Measurements from ENCODE around the gene ERVV-1. TPM values are rescaled to one million over a fixed set of nuclear protein-coding genes. Genes with fewer than 3 reads are reported as not detected.
A peak's percentile ranks its signal among the peaks of the same experiment; 100 is the strongest.

ERVV-1 gene
- total and polyA plus RNA-seq, 2 experiments from 2014 or later = 0.62 TPM; not detected in 1

DNA sequence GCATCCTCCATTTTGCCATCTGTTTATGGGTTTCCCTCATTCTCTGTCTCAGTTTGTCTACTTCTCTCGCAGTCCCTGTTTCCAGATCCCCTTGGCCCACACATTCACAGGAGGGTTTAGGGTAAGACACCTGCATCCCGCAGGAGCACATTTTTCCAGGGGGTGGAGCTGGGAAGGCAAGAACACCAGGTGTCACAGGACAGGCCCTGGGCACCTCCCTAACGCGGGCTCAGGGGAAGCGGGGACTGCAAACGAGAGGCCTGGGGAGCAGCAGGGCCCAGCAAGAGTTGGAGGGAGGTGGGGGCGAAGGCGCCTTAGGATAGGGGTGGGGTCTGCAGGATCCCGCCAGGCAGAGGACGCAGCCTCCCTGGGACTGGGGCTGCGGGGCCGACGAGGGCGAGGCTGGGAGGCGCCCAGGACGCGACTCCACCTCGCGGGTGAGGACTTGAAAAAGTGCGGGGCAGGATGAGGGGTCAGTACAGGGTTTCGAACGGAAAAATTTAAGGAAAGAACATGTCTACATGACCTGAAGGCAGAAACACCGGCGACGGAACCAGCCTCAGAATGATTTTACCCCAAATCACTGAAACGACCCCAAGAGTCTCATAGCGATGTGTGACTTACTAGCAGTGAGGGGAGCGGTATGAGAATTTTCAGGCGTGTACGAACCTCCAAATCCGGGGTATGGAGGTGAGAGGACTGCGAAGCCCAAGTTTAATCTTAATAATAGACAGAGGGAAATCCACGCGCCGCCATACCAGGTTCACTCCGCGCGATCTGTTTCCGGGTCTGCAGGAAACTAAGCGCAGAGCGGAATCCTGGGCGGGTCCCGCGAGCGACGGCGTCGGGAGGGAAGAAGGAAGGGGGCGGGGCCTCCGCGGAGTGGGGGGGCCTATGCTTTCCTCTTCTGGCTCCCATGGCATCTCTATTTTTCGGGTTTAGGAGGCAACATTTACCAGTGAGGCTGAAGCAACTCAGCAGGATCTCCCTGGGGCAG is 23.7 kb downstream of the ERVV-1 start:
- DNase-seq (ENCODE audit: low spot score) = peak; percentile 30
- WGBS (ENCODE audit: low lambda C conversion rate, missing lambda C conversion rate) = 83% methylated on average over 31 of the region's 52 CpGs
- no peaks in the 10 kb centered on the region for H3K9me2 ChIP-seq (replicated peaks; ENCODE audit: insufficient read depth)
- H3K27ac ChIP-seq = no peak overlapping the region
- H3K4me1 ChIP-seq (ENCODE audit: insufficient read depth) = no peaks in the 10 kb centered on the region
- H3K27me3 ChIP-seq = no peaks in the 10 kb centered on the region
- H3K4me2 ChIP-seq = peak overlapping the region; percentile 61
- H2AFZ ChIP-seq = no peak overlapping the region
- no peaks in the 10 kb centered on the region for H3K9me3 ChIP-seq (ENCODE audit: low read depth)
- H3K36me3 ChIP-seq (replicated peaks; ENCODE audit: insufficient read depth, low read depth) = no peaks in the 10 kb centered on the region
- H3K79me2 ChIP-seq = no peaks in the 10 kb centered on the region
- TF ChIP-seq, protein P1, sequence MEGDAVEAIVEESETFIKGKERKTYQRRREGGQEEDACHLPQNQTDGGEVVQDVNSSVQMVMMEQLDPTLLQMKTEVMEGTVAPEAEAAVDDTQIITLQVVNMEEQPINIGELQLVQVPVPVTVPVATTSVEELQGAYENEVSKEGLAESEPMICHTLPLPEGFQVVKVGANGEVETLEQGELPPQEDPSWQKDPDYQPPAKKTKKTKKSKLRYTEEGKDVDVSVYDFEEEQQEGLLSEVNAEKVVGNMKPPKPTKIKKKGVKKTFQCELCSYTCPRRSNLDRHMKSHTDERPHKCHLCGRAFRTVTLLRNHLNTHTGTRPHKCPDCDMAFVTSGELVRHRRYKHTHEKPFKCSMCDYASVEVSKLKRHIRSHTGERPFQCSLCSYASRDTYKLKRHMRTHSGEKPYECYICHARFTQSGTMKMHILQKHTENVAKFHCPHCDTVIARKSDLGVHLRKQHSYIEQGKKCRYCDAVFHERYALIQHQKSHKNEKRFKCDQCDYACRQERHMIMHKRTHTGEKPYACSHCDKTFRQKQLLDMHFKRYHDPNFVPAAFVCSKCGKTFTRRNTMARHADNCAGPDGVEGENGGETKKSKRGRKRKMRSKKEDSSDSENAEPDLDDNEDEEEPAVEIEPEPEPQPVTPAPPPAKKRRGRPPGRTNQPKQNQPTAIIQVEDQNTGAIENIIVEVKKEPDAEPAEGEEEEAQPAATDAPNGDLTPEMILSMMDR (IDR thresholded peaks at IDR 0.05; ENCODE audit: poor library complexity) = no peak
- TF ChIP-seq EZH2phosphoT487 (IDR thresholded peaks at IDR 0.05; ENCODE audit: low read depth, severe bottlenecking, unreplicated experiment) (no peak), EZH2 (IDR thresholded peaks at IDR 0.05; ENCODE audit: borderline replicate concordance) (no peak)
- no peaks in the 10 kb centered on the region for H4K20me1 ChIP-seq (ENCODE audit: insufficient read depth, poor library complexity, severe bottlenecking)
- no peak overlapping the region for H3K4me3 ChIP-seq

DNA sequence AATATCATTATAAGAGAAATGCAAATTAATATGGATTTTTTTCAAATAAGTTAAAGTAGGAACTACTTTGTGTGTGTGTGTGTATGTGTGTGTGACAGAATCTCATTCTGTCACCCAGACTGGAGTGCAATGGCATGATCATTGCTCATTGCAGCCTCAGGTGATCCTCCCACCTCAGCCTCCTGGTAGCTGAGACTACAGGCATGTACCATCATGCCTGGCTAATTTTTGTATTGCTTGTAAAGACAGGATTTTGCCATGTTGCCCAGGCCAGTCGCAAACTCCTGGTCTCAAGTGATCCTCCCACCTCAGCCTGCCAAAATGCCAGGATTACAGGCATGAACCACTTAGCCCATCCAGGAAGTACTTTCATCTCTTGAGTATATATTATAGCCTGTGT is 27.6 kb downstream of the ERVV-1 start:
- DNase-seq (ENCODE audit: low spot score) = no peak
- no peaks in the 10 kb centered on the region for H3K79me2 ChIP-seq
- H4K20me1 ChIP-seq (ENCODE audit: insufficient read depth, poor library complexity, severe bottlenecking) = no peaks in the 10 kb centered on the region
- H2AFZ ChIP-seq = no peak overlapping the region
- WGBS (ENCODE audit: low lambda C conversion rate, missing lambda C conversion rate) = 86% methylated on average over 1 of the region's 1 CpG
- H3K9me3 ChIP-seq (ENCODE audit: low read depth) = no peaks in the 10 kb centered on the region
- no peaks in the 10 kb centered on the region for H3K4me1 ChIP-seq (ENCODE audit: insufficient read depth)
- H3K36me3 ChIP-seq (replicated peaks; ENCODE audit: insufficient read depth, low read depth) = no peaks in the 10 kb centered on the region
- no peak overlapping the region for H3K4me2 ChIP-seq
- H3K27me3 ChIP-seq = no peaks in the 10 kb centered on the region
- no peak overlapping the region for H3K27ac ChIP-seq
- H3K9me2 ChIP-seq (replicated peaks; ENCODE audit: insufficient read depth) = no peaks in the 10 kb centered on the region
- TF ChIP-seq EZH2 (IDR thresholded peaks at IDR 0.05; ENCODE audit: borderline replicate concordance) (no peak), EZH2phosphoT487 (IDR thresholded peaks at IDR 0.05; ENCODE audit: low read depth, severe bottlenecking, unreplicated experiment) (no peak)
- no peak overlapping the region for H3K4me3 ChIP-seq

DNA sequence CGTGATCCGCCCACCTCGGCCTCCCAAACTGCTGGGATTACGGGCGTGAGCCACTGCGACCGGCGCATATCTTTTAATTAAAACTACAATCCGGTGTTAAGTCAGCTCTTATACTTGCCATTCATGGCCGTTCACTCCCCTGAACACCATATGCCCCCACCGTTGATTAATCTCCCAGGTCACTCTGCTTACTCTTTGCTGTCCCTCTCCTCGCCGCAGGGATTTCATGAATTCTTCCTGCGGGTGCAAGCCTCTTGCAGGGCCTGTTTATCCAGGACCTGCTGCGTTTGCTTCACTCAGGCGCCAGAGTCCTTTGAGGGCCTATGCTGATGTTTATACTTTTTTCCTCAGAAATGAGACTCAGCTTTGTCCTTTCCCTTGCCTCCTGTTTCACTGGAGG is 31.8 kb downstream of the ERVV-1 start:
- 79% methylated on average over 16 of the region's 16 CpGs for WGBS (ENCODE audit: low lambda C conversion rate, missing lambda C conversion rate)

More for the DNA sequence above, 31.8 kb downstream of the ERVV-1 start:
- no peaks in the 10 kb centered on the region for H3K9me2 ChIP-seq (replicated peaks; ENCODE audit: insufficient read depth)
- no peak for DNase-seq (ENCODE audit: low spot score)
- no peaks in the 10 kb centered on the region for H3K79me2 ChIP-seq
- H3K36me3 ChIP-seq (replicated peaks; ENCODE audit: insufficient read depth, low read depth) = no peaks in the 10 kb centered on the region
- no peaks in the 10 kb centered on the region for H3K9me3 ChIP-seq (ENCODE audit: low read depth)
- no peaks in the 10 kb centered on the region for H3K27me3 ChIP-seq
- no peak overlapping the region for H2AFZ ChIP-seq
- H3K4me1 ChIP-seq (ENCODE audit: insufficient read depth) = no peaks in the 10 kb centered on the region
- H3K4me3 ChIP-seq = no peak overlapping the region
- H3K4me2 ChIP-seq = no peak overlapping the region
- no peak overlapping the region for H3K27ac ChIP-seq
- H4K20me1 ChIP-seq (ENCODE audit: insufficient read depth, poor library complexity, severe bottlenecking) = no peaks in the 10 kb centered on the region
- TF ChIP-seq EZH2 (IDR thresholded peaks at IDR 0.05; ENCODE audit: borderline replicate concordance) = no peak
- TF ChIP-seq EZH2phosphoT487 (IDR thresholded peaks at IDR 0.05; ENCODE audit: low read depth, severe bottlenecking, unreplicated experiment) = no peak
- TF ChIP-seq, protein P1 (IDR thresholded peaks at IDR 0.05; ENCODE audit: poor library complexity) = no peak

Measured in hepatocyte (in vitro differentiated cells).